ENCODE results near the gene TBC1D22A. TPM values are rescaled to one million over a fixed set of nuclear protein-coding genes. Genes with fewer than 3 reads are reported as not detected.

The TBC1D22A gene
- total and polyA plus RNA-seq, 2 donors (not counting 3 experiments of a cell fraction or from before 2014, with no cell fraction given), result 26.1 to 32.4 TPM

DNA sequence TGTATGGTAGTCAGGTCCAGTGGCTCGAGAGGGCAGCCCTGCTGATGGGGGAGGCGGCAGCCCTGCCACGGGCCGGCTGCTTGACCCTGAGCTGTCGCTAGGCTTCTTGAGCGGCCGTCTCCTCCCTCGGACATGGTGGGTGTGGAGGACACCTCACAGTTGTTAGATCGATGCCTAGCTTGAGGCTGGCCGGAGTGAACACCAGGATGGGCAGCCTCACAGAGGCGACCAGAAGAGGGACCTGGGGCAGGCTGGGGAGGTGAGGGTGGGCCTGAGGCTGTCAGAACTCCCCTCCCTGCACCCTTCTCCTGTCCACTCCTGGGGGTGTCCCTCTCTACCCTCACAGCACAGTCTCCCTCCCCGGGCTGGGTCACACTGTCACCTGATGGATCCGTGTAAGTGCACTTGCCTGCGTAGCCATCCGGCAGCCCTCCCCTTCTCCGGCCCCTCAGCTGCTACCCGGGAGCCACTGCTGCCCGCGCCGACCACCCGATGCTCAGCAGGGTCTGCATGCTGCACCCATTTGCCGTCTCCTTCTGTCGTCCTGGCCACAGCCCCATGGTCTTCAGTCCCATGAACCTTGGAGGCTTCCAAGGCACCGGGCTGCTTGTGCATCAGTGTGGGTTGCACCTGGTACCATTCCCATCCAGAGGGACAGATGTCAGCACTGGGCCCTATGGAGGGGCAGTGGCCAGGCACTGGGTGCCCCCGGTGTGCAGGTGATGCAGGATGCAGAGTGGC is 394.1 kb downstream of the TBC1D22A start:
- no TSS peak for BruUV-seq (replicated peaks)
- DNase-seq (ENCODE audit: low read depth, low spot score), result no peak
- no peak for FAIRE-seq
- Histone ChIP-seq H3K79me2 (ENCODE audit: control insufficient read depth, insufficient read depth, low read length) (no peaks in the 10 kb centered on the region), H3K36me3 (ENCODE audit: control insufficient read depth in 2 of 2, extremely low read depth in 1 of 2, insufficient read depth in 2 of 2, low read length in 2 of 2) (no peaks in the 10 kb centered on the region), H3K27me3 (ENCODE audit: control insufficient read depth in 2 of 2, insufficient read depth in 2 of 2, low read length in 2 of 2) (no peaks in the 10 kb centered on the region), H3K27ac (ENCODE audit: insufficient read depth, low read depth, low read length) (no peak overlapping the region), H4K20me1 (replicated peaks; ENCODE audit: control insufficient read depth, extremely low read depth, insufficient read depth, low read length) (no peaks in the 10 kb centered on the region), H3K9ac (replicated peaks; ENCODE audit: extremely low read depth, insufficient read depth, low read length) (no peak overlapping the region), H2AFZ (ENCODE audit: low read depth, low read length) (no peak overlapping the region), H3K4me2 (ENCODE audit: insufficient read depth, low read length) (no peak overlapping the region), H3K4me3 (replicated peaks in 1 of 3; ENCODE audit: insufficient read depth in 1 of 3, low read depth in 1 of 3, low read length in 3 of 3) (no peak overlapping the region), H3K9me1 (replicated peaks; ENCODE audit: control insufficient read depth, extremely low read depth, insufficient read depth, low read length) (no peaks in the 10 kb centered on the region), H3K9me3 (replicated peaks; ENCODE audit: control insufficient read depth, insufficient read depth, low read length) (no peaks in the 10 kb centered on the region), H3K4me1 (ENCODE audit: control insufficient read depth, extremely low read depth, insufficient read depth, low read length) (peaks cover 4% of the 10 kb centered on the region)
- TF ChIP-seq, protein P1, sequence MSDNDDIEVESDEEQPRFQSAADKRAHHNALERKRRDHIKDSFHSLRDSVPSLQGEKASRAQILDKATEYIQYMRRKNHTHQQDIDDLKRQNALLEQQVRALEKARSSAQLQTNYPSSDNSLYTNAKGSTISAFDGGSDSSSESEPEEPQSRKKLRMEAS (IDR thresholded peaks at IDR 0.05; ENCODE audit: insufficient read depth, insufficient read length), result no peak
- TF ChIP-seq FOS (IDR thresholded peaks at IDR 0.05; ENCODE audit: borderline replicate concordance, insufficient read depth, low read length) (no peak), POLR2AphosphoS5 (IDR thresholded peaks at IDR 0.05; ENCODE audit: insufficient read depth, low read depth, low read length) (no peak), POLR2A (IDR thresholded peaks at IDR 0.05; ENCODE audit: low read depth, low read length) (no peak), EZH2 (IDR thresholded peaks at IDR 0.05; ENCODE audit: borderline replicate concordance, low read depth, low read length, severe bottlenecking) (no peak), GATA2 (IDR thresholded peaks at IDR 0.05; ENCODE audit: insufficient read depth, insufficient read length, low read depth, low read length) (no peak), MYC (IDR thresholded peaks at IDR 0.05; ENCODE audit: low read depth, low read length) (no peak), JUN (IDR thresholded peaks at IDR 0.05; ENCODE audit: borderline replicate concordance, insufficient read depth, insufficient read length, low read depth) (no peak)
- TF ChIP-seq, protein P2, sequence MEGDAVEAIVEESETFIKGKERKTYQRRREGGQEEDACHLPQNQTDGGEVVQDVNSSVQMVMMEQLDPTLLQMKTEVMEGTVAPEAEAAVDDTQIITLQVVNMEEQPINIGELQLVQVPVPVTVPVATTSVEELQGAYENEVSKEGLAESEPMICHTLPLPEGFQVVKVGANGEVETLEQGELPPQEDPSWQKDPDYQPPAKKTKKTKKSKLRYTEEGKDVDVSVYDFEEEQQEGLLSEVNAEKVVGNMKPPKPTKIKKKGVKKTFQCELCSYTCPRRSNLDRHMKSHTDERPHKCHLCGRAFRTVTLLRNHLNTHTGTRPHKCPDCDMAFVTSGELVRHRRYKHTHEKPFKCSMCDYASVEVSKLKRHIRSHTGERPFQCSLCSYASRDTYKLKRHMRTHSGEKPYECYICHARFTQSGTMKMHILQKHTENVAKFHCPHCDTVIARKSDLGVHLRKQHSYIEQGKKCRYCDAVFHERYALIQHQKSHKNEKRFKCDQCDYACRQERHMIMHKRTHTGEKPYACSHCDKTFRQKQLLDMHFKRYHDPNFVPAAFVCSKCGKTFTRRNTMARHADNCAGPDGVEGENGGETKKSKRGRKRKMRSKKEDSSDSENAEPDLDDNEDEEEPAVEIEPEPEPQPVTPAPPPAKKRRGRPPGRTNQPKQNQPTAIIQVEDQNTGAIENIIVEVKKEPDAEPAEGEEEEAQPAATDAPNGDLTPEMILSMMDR (IDR thresholded peaks at IDR 0.05; ENCODE audit: extremely low read depth in 1 of 2, insufficient read depth in 1 of 2, low read depth in 1 of 2, low read length in 2 of 2), result no peak
- dilution Hi-C loops (cut with MboI; ENCODE audit: extremely low pct_ligation_motif_present, low sequenced_read_pairs), result no loop called here
- intact Hi-C loops (cut with micrococcal nuclease), result no loop called here
- ChIA-PET CTCF (no interaction called here), POLR2A (no interaction called here)
